Measurements from ENCODE around the gene RRAD.

RRAD gene

DNA sequence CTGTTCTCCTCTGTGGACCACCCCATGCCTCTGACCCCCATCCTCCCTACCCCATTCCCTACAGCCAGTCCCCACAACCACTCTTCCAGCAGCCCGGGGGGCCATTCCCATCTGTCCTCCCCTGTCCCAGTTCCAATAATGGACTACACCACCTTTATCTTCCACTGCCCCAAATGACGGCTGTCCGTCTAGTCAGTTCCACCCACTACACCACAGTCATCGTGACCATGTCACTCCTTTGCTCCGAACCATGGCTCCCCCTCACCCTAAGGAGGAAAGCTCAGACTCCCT is 29.7 kb downstream of the RRAD start:
- no peak overlapping the region for H3K4me3 ChIP-seq (ENCODE audit: low read depth in 1 of 2, low read length in 2 of 2)
- H4K20me1 ChIP-seq (ENCODE audit: insufficient read depth, low read length), result peaks cover 5% of the 10 kb centered on the region; the same call in 1 of the 2 replicates
- DNase-seq (no peak), ATAC-seq (ENCODE audit: insufficient read depth, low read depth) (no peak)
- no peaks in the 10 kb centered on the region for H3K27me3 ChIP-seq (ENCODE audit: insufficient read depth, low read length, poor library complexity)
- TF ChIP-seq EZH2 (IDR thresholded peaks at IDR 0.05; ENCODE audit: borderline replicate concordance, low read depth, low read length, severe bottlenecking), result no peak
- TF ChIP-seq CTCF (IDR thresholded peaks at IDR 0.05; ENCODE audit: borderline replicate concordance, extremely low read depth, low read length, poor library complexity, severe bottlenecking), result no peak
- peaks cover 5% of the 10 kb centered on the region for H3K4me1 ChIP-seq (ENCODE audit: insufficient read depth, low read length)
- no peak overlapping the region for H3K9ac ChIP-seq (ENCODE audit: low read depth, low read length)
- H3K9me3 ChIP-seq (ENCODE audit: insufficient read depth, low read length, severe bottlenecking), result no peaks in the 10 kb centered on the region
- H3K4me2 ChIP-seq (ENCODE audit: insufficient read depth, low read length), result no peak overlapping the region
- H3K36me3 ChIP-seq (ENCODE audit: insufficient read depth, low read length), result peaks cover 15% of the 10 kb centered on the region; the same call in 1 of the 2 replicates
- 0 out of 2 replicates have a peak, but pooled peaks cover under 1% of the 10 kb centered on the region for H3K79me2 ChIP-seq (ENCODE audit: insufficient read depth, low read length)
- no peak overlapping the region for H3K27ac ChIP-seq (ENCODE audit: low read length)
- H2AFZ ChIP-seq (ENCODE audit: low read depth, low read length), result no peak overlapping the region

DNA sequence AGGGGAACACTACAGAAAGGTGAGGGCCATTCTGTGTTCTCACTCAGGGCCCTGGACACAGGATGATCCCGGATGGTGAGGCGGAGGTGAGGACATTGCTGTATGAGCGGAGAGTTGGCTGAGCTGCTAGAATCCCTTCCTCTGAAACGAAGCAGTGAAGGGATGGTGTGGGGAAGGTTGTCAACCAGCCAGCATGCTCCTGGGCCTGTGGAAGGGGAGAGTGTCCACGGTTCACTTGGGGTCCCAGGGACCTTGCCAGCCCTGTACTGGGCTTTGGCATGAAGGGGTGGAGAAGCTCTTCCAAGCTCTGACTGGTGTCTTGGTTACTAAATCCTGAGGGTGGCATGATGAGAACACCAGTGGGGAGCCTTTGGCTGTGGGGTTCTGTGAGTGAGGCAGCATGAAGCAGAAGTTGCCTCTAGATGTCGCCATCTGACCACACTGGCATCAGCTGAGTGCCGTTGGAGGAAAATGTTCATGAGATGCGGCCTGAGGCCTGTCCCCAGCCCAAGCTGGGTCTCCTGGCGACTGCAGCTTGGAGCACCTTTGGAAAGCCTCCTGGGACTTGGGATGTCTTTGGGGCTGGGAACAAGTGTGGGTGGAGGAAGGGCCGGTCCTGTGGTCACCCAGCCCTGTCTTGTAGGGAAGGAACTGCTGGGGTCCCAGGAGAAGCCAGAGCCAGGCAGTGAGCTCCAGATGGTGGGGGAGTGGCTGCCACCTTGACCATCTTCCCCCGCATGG is 30.2 kb downstream of the RRAD start:
- Histone ChIP-seq H3K4me2 (ENCODE audit: insufficient read depth, low read length) (no peak overlapping the region), H3K9ac (ENCODE audit: low read depth, low read length) (no peak overlapping the region), H3K9me3 (ENCODE audit: insufficient read depth, low read length, severe bottlenecking) (no peaks in the 10 kb centered on the region), H3K4me1 (ENCODE audit: insufficient read depth, low read length) (peaks cover 5% of the 10 kb centered on the region), H4K20me1 (ENCODE audit: insufficient read depth, low read length) (peaks cover 5% of the 10 kb centered on the region; the same call in 1 of the 2 replicates), H3K27me3 (ENCODE audit: insufficient read depth, low read length, poor library complexity) (no peaks in the 10 kb centered on the region), H3K36me3 (ENCODE audit: insufficient read depth, low read length) (peaks cover 20% of the 10 kb centered on the region; the same call in 1 of the 2 replicates), H2AFZ (ENCODE audit: low read depth, low read length) (no peak overlapping the region), H3K79me2 (ENCODE audit: insufficient read depth, low read length) (0 out of 2 replicates have a peak, but pooled peaks cover 2% of the 10 kb centered on the region), H3K4me3 (ENCODE audit: low read depth in 1 of 2, low read length in 2 of 2) (no peak overlapping the region), H3K27ac (ENCODE audit: low read length) (no peak overlapping the region)
- DNase-seq, result peak; percentile 43
- TF ChIP-seq EZH2 (IDR thresholded peaks at IDR 0.05; ENCODE audit: borderline replicate concordance, low read depth, low read length, severe bottlenecking), result no peak
- peak; percentile 70 for TF ChIP-seq CTCF (IDR thresholded peaks at IDR 0.05; ENCODE audit: borderline replicate concordance, extremely low read depth, low read length, poor library complexity, severe bottlenecking)
- peak; percentile 73 for ATAC-seq (ENCODE audit: insufficient read depth, low read depth)

GRCh38 chr16:66894055-66894454 is 31.3 kb downstream of the RRAD start:
- Histone ChIP-seq H3K4me1 (ENCODE audit: insufficient read depth, low read length) (peaks cover 5% of the 10 kb centered on the region), H3K27me3 (ENCODE audit: insufficient read depth, low read length, poor library complexity) (no peaks in the 10 kb centered on the region), H3K79me2 (ENCODE audit: insufficient read depth, low read length) (peaks cover 6% of the 10 kb centered on the region; the same call in 1 of the 2 replicates), H2AFZ (ENCODE audit: low read depth, low read length) (no peak overlapping the region), H3K9me3 (ENCODE audit: insufficient read depth, low read length, severe bottlenecking) (no peaks in the 10 kb centered on the region), H3K4me2 (ENCODE audit: insufficient read depth, low read length) (no peak overlapping the region), H3K27ac (ENCODE audit: low read length) (no peak overlapping the region), H3K36me3 (ENCODE audit: insufficient read depth, low read length) (peaks cover 23% of the 10 kb centered on the region; the same call in 1 of the 2 replicates), H4K20me1 (ENCODE audit: insufficient read depth, low read length) (peaks cover 5% of the 10 kb centered on the region; the same call in 1 of the 2 replicates), H3K9ac (ENCODE audit: low read depth, low read length) (no peak overlapping the region), H3K4me3 (ENCODE audit: low read depth in 1 of 2, low read length in 2 of 2) (no peak overlapping the region)
- DNase-seq (no peak), ATAC-seq (ENCODE audit: insufficient read depth, low read depth) (no peak)
- no peak for TF ChIP-seq CTCF (IDR thresholded peaks at IDR 0.05; ENCODE audit: borderline replicate concordance, extremely low read depth, low read length, poor library complexity, severe bottlenecking)
- no peak for TF ChIP-seq EZH2 (IDR thresholded peaks at IDR 0.05; ENCODE audit: borderline replicate concordance, low read depth, low read length, severe bottlenecking)
